NB4 (cell line): ENCODE results near the gene COL8A1.

ENCODE experiments used
- DNase-seq: peaks from one replicate; pipeline ENCODE4 v3.0.0; 2010; ENCODE audit warnings: low read depth
- H3K4me3 ChIP-seq: one replicate; pipeline ENCODE4 v1.5.1; 2011; ENCODE audit warnings: mild to moderate bottlenecking, low read depth, low read length, moderate library complexity
- CTCF ChIP-seq: IDR thresholded peaks from one replicate; pipeline ENCODE4 v1.5.1; 2012; ENCODE audit warnings: low read depth, low read length
- MAX ChIP-seq: IDR thresholded peaks from 2 replicates; pipeline ENCODE4 v1.6.1; 2011; ENCODE audit warnings: low read depth, low read length
- MYC ChIP-seq: IDR thresholded peaks from 2 replicates; pipeline ENCODE4 v1.6.1; 2011; ENCODE audit warnings: low read depth, low read length
- POLR2A ChIP-seq: IDR thresholded peaks from 2 replicates; pipeline ENCODE4 v1.6.1; 2011; ENCODE audit warnings: mild to moderate bottlenecking; ENCODE audit not compliant: insufficient read length; ENCODE audit errors: extremely low read depth

Gene COL8A1

DNA sequence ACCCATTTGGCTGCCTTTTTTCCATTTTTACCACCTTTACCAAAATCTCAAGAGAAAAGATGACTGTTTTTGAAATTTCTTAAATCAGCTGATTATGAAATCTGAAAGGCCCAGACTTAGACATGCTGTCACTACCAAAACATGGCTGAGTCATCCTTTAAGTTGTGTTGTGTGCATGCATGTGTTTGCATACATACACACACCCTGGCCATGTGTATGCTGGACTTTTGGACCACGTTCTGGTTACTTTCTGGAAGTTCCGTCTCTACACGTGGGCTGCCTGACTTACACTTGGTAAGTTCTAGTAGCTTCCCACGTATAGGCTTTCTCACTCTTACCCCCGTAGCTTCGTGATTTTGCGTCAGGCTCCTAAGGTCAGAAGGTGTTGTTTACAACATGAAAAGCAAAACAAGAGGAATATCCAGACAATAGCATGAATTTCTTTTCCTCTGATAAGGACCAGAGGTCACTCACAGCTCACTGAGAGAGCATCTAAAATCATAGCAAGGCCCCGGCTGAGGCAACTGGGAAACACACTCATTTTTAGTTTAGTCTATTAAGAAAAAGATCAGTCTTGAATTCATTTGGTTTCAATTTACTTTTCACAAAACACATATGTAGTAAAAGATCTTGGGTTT, 62.4 kb downstream of the COL8A1 start:
- H3K4me3 ChIP-seq = no peak overlapping the region
- no peak for DNase-seq
- TF ChIP-seq POLR2A (no peak), MAX (no peak), MYC (no peak), CTCF (no peak)

- TF ChIP-seq MYC (no peak), POLR2A (no peak), MAX (no peak), CTCF (no peak)
- no peak for DNase-seq
- no peak overlapping the region for H3K4me3 ChIP-seq
These were observed 64.9 kb downstream of the COL8A1 start for GRCh38 chr3:99702953-99703943.

DNA sequence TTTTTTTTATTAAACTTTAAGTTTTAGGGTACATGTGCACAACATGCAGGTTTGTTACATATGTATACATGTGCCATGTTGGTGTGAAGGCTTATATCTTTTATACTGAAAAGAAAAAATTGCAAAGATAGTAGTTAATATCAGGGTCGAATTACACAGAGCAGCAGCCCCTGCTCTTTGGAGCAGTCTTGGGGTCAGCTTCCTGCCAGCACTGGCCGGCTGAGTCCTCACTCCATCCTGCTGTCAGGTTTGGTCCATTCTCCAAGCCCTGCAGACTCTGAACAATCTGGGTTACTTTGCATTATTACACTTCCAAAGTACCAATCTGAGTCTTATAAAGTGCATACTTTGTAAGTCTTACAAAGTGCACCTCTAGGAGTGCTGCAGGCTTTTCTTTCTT, 66.0 kb downstream of the COL8A1 start:
- TF ChIP-seq POLR2A = no peak
- TF ChIP-seq MYC = no peak
- no peak for TF ChIP-seq CTCF
- no peak for TF ChIP-seq MAX
- DNase-seq = no peak
- H3K4me3 ChIP-seq = no peak overlapping the region

DNA sequence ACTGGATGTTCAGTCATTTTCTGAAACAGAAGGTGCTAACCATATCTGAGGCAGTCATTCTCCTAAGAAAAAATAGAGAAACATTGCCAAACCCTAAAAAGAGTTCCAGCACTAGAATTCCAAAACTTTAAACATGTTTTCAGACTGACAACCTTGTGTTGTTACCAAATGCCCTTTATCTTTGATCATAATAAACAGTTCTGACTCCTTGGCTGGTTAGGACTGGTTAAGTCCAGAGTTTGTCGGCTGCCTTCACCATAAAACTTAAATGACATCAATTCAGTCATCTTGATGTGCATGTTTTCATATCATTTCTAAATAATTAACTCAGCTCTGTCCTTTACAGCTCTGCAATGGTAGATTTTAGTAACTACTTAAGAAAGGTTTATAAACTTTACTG, 68.0 kb downstream of the COL8A1 start:
- DNase-seq = no peak
- H3K4me3 ChIP-seq = no peak overlapping the region
- no peak for TF ChIP-seq MYC
- no peak for TF ChIP-seq MAX
- no peak for TF ChIP-seq CTCF
- TF ChIP-seq POLR2A = no peak

DNA sequence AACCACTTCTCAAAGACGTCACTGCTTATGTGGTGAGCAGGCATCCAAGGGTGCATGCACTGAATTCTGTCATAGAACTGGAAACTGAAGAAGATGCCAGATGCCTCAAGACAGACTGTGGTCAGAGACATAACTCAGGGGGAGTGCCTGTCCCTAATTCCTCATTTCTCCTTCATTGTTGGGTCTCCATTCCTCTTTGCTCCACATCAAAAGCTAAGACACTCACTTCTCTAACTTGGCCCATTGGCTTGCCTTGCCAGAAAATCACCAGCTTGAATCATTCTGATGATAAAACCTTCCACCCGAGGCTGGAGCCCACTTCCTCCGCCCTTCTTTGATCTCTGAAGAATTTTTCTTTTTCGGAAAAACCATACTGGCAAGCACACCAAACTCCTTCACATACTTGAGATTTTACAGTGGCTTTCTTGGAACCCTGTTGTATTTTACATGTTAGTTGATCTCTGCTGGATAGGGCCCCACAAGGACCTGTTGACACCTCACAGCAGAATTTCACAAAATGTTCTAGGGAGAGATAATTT, 69.9 kb downstream of the COL8A1 start:
- no peak for DNase-seq
- no peak overlapping the region for H3K4me3 ChIP-seq
- TF ChIP-seq MYC (no peak), CTCF (no peak), POLR2A (no peak), MAX (no peak)
